GM18519 (cell line): ENCODE data around the gene SLAMF7.
"Not testable (repeated sequence)": the region's sequence is repeated elsewhere in the genome, so short reads cannot be mapped to it uniquely, and the experiment has no call there.

Experiments used
- ATAC-seq: cut with Tn5 transposase; IDR thresholded peaks from one replicate; pipeline ENCODE4 v1.9.1; 2021; ENCODE audit warnings: mild to moderate bottlenecking, moderate library complexity; ENCODE audit not compliant: unreplicated experiment, low FRiP score

SLAMF7 gene

GRCh38 chr1:160739098-160739511, at the start of gene SLAMF7:
Gene SLAMF7, plus strand, starts transcription at chr1:160739247. Its CDS starts 55 bp downstream, at chr1:160739302.
- ATAC-seq: no peak

GRCh38 chr1:160692390-160692789, 46.7 kb upstream of the SLAMF7 start:
- ATAC-seq: not testable (repeated sequence)

GRCh38 chr1:160702100-160702499, 36.9 kb upstream of the SLAMF7 start:
- no peak for ATAC-seq

- no peak for ATAC-seq
These were observed 34.8 kb upstream of the SLAMF7 start for GRCh38 chr1:160704250-160704649.

DNA sequence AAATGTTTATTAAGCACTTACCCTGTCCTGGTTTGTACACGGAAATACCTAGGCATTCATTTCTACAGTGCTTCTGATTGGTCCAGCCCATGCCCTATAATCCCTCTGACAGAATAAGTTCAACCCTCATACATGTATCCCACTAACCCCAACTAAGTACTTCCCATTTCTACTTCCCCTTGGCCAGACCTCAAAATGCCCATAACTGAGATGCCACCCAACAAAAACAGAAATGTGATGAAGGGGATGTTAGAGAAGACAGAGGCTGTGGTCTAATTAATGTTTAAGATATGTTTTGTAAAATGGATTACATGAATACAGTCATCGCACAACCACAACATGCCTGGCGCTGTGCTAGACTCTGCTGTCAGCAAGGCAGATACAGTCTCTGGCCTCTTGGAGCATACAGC, 33.8 kb upstream of the SLAMF7 start:
- ATAC-seq: not testable (repeated sequence)

GRCh38 chr1:160705742-160706141, 33.3 kb upstream of the SLAMF7 start:
- no peak for ATAC-seq

DNA sequence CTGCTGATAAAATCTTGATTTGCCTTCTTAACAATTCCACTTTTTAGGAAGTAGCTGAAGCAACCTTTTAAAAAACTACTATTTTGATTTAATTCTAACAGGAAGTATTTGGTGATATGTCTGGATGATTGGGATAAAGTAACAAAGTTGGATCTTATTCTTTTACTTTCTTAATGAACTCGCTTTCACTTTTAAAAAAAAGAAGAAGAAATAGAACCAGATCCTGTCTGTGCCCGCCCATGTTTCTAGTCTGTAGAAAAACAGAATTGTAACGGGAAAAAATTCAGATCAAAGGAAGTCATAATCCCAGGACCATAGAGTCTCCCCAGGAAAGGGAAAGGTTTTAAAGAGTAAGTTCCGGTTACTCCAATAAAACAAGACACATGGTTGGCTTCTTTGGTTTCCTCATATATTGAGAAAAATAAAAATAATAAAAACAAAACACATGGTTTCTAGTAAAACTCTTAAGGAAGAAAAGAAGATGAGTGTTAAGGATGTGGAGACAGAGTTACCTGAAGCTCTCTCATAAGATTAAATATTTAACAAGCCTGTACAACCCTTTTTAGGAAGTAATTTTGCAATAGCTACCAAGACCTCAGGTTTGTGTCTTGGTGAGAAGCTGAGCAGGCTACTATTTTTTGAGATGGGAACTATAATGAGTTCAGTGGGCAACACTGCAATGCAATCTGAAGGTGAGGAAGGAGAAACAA, 32.4 kb upstream of the SLAMF7 start:
- no peak for ATAC-seq

DNA sequence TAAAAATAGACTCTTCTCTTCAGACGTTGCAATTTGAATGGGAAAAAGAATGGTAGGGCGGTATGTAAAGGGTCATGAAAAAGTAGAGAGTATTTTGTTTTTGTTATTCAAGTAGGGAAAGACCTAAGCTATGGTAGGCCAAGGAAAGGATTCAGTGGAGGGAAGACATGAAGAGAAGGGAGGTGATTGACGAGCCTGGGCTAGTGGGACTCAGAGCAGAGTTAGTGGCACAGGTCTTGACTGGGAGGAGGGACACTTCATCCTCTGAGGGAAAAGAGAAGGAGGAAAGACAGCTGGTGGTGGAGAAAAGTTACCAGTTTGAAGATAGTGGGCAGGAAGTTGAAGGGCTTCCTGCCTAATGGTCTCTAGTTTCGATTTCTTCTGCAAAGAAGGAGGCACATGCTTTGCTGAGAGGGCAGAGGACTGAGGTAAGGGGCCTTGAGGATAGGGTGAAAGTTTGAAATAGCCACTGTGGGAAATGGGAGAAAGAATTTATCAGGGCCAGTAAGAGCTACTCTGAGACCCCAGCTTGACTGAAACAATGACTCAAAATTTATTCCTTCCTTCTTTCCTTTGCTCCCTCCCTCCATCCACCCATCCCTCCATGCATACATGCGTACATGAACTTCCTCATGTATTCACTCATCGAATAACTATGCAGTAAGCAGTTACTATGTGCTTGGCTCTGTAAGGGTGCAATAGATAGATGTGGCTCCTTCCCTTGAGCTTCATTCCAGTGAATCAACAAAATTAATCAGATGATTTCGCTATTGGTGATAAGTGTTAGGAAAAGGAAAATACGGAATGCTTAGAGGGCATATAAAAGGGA, 31.6 kb upstream of the SLAMF7 start:
- ATAC-seq: no peak

DNA sequence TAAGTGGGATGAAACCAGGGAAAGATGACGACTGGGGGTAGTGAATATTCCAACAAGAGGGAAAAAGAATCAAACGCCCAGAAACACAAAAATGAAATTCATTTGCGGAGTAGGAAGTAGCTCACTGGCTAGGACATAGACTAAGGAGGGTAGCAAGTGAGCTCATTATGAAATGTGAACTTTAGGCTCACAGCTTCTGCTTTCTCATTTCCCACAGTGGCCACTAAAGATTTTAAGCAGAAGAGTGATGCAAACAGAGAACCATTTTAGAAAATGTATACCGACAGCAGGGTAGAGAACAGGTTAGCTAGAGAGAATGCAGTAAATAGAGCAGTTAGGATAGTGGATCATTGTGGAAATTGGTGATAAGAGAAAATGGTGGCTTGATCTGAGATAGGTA, 30.9 kb upstream of the SLAMF7 start:
- ATAC-seq: no peak

DNA sequence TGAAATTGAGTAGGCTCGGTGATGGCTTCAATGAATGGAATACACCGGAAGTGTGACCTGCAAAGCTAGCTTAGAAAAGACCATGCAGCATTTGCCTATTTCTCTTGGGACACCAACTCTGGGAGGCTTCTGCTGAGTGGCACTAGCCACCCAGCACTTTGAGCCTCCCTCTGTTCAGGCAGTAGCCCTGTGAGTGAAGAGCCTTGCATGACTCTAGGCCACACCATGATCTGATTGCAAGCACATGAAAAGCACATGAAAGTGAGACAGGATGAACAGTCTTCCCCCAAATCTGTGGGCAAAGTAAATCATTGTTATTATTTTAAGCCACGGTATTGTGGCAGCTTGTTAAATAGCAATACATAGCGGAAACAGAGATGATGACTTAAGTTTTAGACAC, 30.2 kb upstream of the SLAMF7 start:
- ATAC-seq: no peak

DNA sequence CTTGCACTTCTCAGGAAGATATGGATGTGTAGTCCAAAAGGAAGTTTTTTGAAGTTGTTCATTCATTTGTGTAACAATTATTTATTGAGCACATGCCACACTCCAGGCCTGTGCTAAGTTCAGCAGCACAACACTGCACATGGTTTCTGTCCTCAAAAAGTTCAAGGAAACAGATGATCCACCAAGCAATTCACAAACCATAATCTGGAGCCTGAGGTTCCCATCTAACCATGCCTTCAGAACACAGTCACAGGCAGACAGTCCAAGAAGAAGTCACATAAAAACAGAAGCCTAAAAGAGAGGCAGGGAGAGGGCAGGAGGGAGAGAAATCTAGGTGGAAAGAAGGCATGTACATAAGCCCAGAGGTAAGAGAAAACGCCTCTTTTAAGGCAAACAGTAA, 29.3 kb upstream of the SLAMF7 start:
- no peak for ATAC-seq

GRCh38 chr1:160710517-160711252, 28.4 kb upstream of the SLAMF7 start:
- no peak for ATAC-seq

DNA sequence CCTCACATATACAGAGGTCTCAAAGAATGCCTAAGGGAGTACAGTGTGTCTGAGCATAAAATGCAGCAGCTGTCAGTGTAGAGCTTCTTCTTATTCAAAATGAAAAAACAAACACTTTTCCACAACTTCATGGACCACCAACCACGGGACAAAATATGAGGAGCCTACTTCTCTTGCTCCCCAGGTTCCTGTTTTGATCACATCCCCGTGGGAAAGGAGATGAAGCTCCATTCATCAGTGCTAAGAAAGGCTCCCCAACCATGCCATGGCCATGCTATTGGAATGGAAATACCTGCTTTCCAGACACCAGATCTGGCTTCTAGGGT, 27.8 kb upstream of the SLAMF7 start:
- no peak for ATAC-seq

- no peak for ATAC-seq
These were observed 27.3 kb upstream of the SLAMF7 start, which contains the start of gene CD48 for GRCh38 chr1:160711602-160712311. Gene CD48, minus strand, starts transcription at chr1:160711822. Its CDS starts 59 bp downstream, at chr1:160711763.

GRCh38 chr1:160712525-160713080, 26.4 kb upstream of the SLAMF7 start:
- not testable (repeated sequence) for ATAC-seq

DNA sequence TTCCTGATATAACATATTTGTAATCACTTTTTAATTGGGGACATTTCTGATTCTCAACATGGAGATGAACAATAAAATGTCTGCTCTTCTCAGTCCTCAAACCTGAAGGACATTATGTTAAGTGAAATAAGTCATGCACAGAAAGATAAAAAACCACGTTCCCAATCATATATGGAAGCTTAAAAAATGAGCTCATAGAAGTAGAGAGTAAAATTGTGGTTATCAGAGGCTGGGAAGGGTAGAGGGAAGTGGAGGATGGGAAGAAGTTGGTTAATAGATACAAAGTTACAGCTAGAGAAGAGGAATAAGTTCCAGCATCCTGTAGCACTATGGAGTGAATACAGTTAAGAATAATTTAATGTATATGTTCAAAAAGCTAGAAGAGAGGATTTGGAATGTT, 25.9 kb upstream of the SLAMF7 start:
- ATAC-seq: no peak

DNA sequence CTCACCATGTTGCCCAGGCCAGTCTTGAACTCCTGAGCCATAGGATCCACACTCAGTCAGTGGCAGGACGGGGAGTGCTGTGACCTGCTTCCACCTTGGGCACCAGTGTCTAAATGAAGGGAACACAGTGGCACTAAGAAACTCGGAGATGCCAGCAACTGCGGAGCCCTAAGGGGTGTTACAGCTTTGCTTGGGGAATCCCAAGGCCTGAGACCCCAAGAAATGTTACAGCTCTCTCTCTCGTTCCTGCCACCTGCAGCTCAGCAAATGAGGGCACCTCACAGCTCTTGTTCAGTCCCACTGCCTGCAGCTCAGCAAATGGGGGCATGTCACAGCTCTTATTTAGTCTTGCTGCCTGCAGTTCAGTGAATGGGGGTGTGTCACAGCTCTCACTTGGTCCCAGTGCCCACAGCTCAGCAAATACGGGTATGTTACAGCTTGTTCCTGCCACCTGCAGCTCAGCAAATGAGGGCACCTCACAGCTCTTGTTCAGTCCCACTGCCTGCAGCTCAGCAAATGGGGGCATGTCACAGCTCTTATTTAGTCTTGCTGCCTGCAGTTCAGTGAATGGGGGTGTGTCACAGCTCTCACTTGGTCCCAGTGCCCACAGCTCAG, 24.9 kb upstream of the SLAMF7 start:
- not testable (repeated sequence) for ATAC-seq

DNA sequence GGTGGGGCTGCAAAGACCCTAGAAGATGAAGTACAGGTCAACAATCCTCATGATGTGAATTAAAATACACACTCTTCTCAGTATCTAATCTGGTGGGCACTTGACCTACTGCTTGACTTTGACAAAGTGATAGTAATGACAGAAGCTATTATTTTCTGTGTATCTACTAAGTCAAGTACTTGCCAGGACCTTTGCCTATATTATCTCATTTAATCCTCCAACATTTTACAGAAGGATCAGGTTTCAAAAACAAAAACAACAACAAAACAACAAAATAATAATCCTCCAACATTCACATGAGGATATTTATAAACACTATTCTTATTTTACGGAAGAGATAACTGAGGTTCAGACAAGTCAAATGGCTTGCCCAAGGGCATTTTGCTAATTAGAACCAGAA, 23.0 kb upstream of the SLAMF7 start:
- ATAC-seq: no peak

DNA sequence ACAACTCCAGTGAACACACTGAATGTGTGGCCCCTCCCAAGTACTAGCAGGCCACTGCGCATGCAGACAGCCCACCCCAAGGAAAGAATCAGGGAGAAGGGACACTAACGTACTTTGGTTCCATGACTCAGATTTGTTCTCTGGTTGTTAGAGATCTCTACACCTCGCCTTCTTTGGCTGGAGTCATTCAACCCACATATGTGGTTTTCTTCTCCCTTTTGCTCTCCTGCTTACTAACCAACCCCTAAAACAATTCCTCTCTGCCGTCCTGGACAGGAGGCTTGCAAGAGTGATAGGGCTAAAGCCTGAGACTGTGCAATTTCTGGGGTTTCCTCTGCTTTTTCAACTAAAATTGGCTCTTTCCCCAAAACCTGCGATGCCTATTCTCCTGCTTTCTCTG, 21.7 kb upstream of the SLAMF7 start:
- no peak for ATAC-seq

DNA sequence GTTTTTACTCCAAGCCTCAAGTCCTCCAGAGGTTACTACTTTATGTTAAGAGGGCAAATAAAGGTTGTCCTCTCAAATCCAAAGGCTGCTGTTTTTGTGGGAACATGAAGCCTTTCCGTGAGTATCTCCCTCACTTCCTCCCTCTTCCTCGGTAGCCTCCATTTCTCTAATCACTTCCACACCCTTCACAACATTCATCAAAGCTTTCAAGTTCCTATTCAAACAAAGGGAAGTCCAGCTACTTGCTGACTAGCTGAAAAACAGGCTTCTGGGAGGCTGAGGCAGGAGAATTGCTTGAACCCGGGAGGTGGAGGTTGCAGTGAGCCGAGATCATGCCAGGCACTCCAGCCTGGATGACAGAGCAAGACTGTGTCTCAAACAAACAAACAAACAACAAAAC, 20.8 kb upstream of the SLAMF7 start:
- no peak for ATAC-seq
